Measurements from ENCODE around the gene ODR4. TPM values are rescaled to one million over a fixed set of nuclear protein-coding genes. Genes with fewer than 3 reads are reported as not detected.

ODR4 gene
- total and polyA plus RNA-seq, 10 donors, result 6.2 to 22.1 (median 16.9) TPM

DNA sequence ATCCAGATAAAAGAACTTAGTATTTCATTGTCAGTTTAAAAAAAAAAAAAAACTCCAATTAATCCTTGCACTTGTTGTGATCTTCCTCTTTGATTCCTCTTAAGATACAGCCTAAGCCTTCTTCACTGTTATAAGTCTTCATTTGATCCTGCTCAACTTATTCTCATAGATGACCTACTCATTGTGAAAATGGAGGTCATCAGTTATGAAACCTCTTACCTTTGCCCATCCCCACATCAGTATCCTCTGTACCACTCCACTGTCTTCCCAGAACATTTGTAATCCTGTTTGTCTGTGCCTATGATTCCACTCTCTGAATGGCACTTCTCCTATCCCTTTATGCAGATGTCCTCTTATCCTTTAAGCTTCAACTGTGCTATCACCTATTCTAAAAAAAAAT is 28.0 kb downstream of the ODR4 start:
- no peaks in the 10 kb centered on the region for H3K9me3 ChIP-seq
- no peak for TF ChIP-seq POLR2A (IDR thresholded peaks at IDR 0.05)
- TF ChIP-seq CTCF (IDR thresholded peaks at IDR 0.05 in 8 of 11, conservative IDR thresholded peaks at IDR 0.05 in 3 of 11), result no peak
- TF ChIP-seq POLR2AphosphoS5 (IDR thresholded peaks at IDR 0.05), result no peak
- no peak overlapping the region for H3K27ac ChIP-seq
- H3K27me3 ChIP-seq (replicated peaks in 1 of 7), result no peaks in the 10 kb centered on the region
- no peak overlapping the region for H3K4me3 ChIP-seq
- no peak for DNase-seq
- peaks cover 4 to 87% (median 47%) of the 10 kb centered on the region in 6 donors for H3K36me3 ChIP-seq
- intact Hi-C loops (cut with DNase I; ENCODE audit: low total_unique reads), result no loop called here
- H3K4me1 ChIP-seq, result peaks cover 0 to 7% (median 0%) of the 10 kb centered on the region in 6 donors

GRCh38 chr1:186404454-186405051 is 28.9 kb downstream of the ODR4 start:
- H3K9me3 ChIP-seq, result no peaks in the 10 kb centered on the region
- no peak overlapping the region for H3K4me3 ChIP-seq
- no peak overlapping the region for H3K27ac ChIP-seq
- TF ChIP-seq POLR2A (IDR thresholded peaks at IDR 0.05), result no peak
- peak in 10 of 11 experiments; percentile 28 to 72 (median 57) for TF ChIP-seq CTCF (IDR thresholded peaks at IDR 0.05 in 8 of 11, conservative IDR thresholded peaks at IDR 0.05 in 3 of 11)
- no peak for TF ChIP-seq POLR2AphosphoS5 (IDR thresholded peaks at IDR 0.05)
- H3K27me3 ChIP-seq (replicated peaks in 1 of 7), result no peaks in the 10 kb centered on the region
- H3K4me1 ChIP-seq, result peaks cover 0 to 7% (median 0%) of the 10 kb centered on the region in 6 donors
- H3K36me3 ChIP-seq, result peaks cover 0 to 87% (median 45%) of the 10 kb centered on the region in 6 donors
- no peak for DNase-seq
- intact Hi-C loops (cut with DNase I; ENCODE audit: low total_unique reads), result no loop called here
- 29 to 40% (median 32%) methylated on average over 5 of the region's 5 CpGs for WGBS, 5 donors

DNA sequence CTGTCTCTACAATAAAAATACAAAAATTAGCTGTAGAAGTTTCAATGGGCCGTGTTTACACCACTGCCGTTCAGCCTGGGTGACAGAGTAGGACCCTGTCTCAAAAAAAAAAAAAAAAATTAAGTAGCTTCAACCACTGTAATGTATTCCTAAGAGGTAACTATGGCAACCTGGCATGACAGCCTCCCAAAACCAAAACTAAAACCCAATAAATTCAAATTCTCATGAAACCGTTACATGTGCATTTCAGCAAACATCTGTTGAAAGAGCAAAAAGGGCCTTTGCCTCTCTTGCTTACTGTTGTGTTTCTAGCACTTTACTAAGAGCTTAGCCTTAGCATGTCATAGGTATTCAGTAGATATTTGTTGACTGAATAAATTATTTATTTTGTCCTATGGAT is 33.5 kb downstream of the ODR4 start:
- Histone ChIP-seq H3K27ac (peak overlapping the region in 3 of 8 donors; percentile 4 to 39 (median 29)), H3K27me3 (replicated peaks in 1 of 7) (no peaks in the 10 kb centered on the region), H3K4me1 (peaks cover 0 to 7% (median 0%) of the 10 kb centered on the region in 6 donors), H3K36me3 (peaks cover 0 to 87% (median 50%) of the 10 kb centered on the region in 6 donors), H3K9me3 (no peaks in the 10 kb centered on the region), H3K4me3 (no peak overlapping the region)
- 84 to 93% (median 86%) methylated on average over 3 of the region's 3 CpGs for WGBS, 5 donors
- intact Hi-C loops (cut with DNase I; ENCODE audit: low total_unique reads), result no loop called here
- TF ChIP-seq POLR2A (IDR thresholded peaks at IDR 0.05) (no peak), POLR2AphosphoS5 (IDR thresholded peaks at IDR 0.05) (no peak), CTCF (IDR thresholded peaks at IDR 0.05 in 8 of 11, conservative IDR thresholded peaks at IDR 0.05 in 3 of 11) (no peak)
- no peak for DNase-seq

- Histone ChIP-seq H3K4me1 (no peaks in the 10 kb centered on the region), H3K27me3 (replicated peaks in 1 of 7) (no peaks in the 10 kb centered on the region), H3K4me3 (no peak overlapping the region), H3K9me3 (no peaks in the 10 kb centered on the region), H3K27ac (no peak overlapping the region), H3K36me3 (peaks cover 0 to 90% (median 30%) of the 10 kb centered on the region in 6 donors)
- intact Hi-C loops (cut with DNase I; ENCODE audit: low total_unique reads), result no loop called here
- no peak for DNase-seq
- WGBS, 5 donors, result 97 to 100% (median 99%) methylated on average over 1 of the region's 1 CpG
- TF ChIP-seq POLR2A (IDR thresholded peaks at IDR 0.05) (no peak), CTCF (IDR thresholded peaks at IDR 0.05 in 8 of 11, conservative IDR thresholded peaks at IDR 0.05 in 3 of 11) (no peak), POLR2AphosphoS5 (IDR thresholded peaks at IDR 0.05) (no peak)
These were observed 37.7 kb downstream of the ODR4 start for GRCh38 chr1:186413319-186413718.
